GM12872 (cell line): ENCODE results near the gene MYBPC1.

ENCODE experiments used
- TF ChIP-seq, protein P1 (sequence below): IDR thresholded peaks from 3 replicates; pipeline ENCODE4 v1.5.1; 2011; ENCODE audit warnings: low read depth, mild to moderate bottlenecking, low read length, moderate library complexity; ENCODE audit not compliant: insufficient read depth

MYBPC1 gene

GRCh38 chr12:101655393-101655792 is 60.6 kb downstream of the MYBPC1 start:
- TF ChIP-seq, protein P1, sequence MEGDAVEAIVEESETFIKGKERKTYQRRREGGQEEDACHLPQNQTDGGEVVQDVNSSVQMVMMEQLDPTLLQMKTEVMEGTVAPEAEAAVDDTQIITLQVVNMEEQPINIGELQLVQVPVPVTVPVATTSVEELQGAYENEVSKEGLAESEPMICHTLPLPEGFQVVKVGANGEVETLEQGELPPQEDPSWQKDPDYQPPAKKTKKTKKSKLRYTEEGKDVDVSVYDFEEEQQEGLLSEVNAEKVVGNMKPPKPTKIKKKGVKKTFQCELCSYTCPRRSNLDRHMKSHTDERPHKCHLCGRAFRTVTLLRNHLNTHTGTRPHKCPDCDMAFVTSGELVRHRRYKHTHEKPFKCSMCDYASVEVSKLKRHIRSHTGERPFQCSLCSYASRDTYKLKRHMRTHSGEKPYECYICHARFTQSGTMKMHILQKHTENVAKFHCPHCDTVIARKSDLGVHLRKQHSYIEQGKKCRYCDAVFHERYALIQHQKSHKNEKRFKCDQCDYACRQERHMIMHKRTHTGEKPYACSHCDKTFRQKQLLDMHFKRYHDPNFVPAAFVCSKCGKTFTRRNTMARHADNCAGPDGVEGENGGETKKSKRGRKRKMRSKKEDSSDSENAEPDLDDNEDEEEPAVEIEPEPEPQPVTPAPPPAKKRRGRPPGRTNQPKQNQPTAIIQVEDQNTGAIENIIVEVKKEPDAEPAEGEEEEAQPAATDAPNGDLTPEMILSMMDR: no peak

DNA sequence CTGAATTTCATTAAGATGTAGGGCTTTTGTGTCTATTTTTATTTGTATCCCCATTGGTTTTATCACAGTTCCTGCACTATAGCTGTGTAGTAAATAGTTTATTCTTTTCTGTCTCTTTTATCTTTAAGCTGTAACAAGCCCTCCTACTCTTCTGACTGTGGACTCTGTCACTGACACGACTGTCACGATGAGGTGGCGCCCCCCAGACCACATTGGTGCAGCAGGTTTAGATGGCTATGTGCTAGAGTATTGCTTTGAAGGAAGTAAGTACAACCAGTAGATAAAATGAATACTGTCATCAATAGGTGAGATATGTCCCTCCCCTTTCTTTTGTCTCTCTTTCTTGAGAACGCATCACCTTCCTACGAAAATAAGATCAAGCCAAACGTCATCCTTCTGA is 68.5 kb downstream of the MYBPC1 start:
- TF ChIP-seq, protein P1: no peak

- TF ChIP-seq, protein P1: no peak
These were observed 70.2 kb downstream of the MYBPC1 start for GRCh38 chr12:101664992-101665391.

GRCh38 chr12:101666052-101666728 is 71.4 kb downstream of the MYBPC1 start:
- TF ChIP-seq, protein P1: no peak

DNA sequence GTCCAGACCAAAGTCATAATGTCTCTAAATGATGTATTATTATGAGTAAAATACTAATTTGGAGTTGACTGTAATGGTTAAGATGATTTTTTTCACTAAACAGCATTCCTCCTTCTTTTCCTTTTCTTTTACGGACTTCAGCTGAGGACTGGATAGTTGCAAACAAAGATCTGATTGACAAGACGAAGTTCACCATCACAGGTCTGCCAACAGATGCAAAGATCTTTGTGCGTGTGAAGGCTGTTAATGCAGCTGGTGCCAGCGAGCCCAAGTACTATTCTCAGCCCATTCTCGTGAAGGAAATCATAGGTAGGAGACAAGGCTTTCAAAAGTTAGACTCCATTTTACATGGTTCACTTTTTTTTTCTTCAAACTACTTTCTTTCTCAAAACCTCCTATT is 72.8 kb downstream of the MYBPC1 start:
- TF ChIP-seq, protein P1: no peak

DNA sequence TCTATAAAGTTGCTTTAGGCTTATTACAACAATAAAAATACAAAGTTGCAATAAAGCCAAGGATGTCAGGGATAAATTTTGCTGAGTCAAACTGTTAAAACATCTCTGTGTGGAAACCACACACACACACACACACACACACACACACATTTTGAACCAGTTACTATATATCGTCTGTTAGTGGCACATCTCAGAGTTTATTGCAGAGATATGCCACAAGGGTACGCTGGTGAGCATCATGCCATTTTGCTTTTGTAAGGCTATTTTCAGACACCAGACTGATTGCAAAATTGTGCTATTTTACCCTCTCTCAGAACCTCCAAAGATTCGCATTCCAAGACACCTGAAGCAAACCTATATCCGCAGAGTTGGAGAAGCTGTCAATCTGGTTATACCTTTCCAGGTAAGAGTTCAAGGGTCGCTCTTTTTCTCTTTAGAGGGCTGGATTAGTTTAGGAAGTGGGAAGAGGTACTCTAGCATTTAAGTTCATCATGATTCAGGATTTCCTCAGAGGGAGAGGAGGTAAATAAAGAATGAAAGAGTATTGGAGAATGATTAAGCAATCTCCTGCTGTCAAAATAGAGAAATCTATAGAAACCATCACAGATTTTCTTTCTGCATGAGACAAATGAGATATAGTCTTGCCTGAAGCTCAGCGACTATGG is 75.4 kb downstream of the MYBPC1 start:
- TF ChIP-seq, protein P1: peak; percentile 76

GRCh38 chr12:101671157-101671791 is 76.5 kb downstream of the MYBPC1 start:
- TF ChIP-seq, protein P1: no peak
